Chondrocyte (in vitro differentiated cells): ENCODE measurements around the gene EEF1A2. TPM values are rescaled to one million over a fixed set of nuclear protein-coding genes. Genes with fewer than 3 reads are reported as not detected.

Experiments used
- DNase-seq: peaks from one replicate; pipeline ENCODE4 v3.0.0; 2021; ENCODE audit warnings: mixed read lengths, low spot score
- H3K27ac Mint-ChIP-seq: one replicate; pipeline ENCODE4 v1.8.0; 2021; ENCODE audit warnings: mild to moderate bottlenecking, moderate library complexity, mixed read lengths; ENCODE audit not compliant: unreplicated experiment
- H3K27me3 Mint-ChIP-seq: 2 replicates; pipeline ENCODE4 v1.8.0; 2021; ENCODE audit warnings: low read depth, mixed read lengths
- H3K36me3 Mint-ChIP-seq: 2 replicates; pipeline ENCODE4 v1.8.0; 2021; ENCODE audit warnings: low read depth, mixed read lengths
- H3K4me1 Mint-ChIP-seq: 2 replicates; pipeline ENCODE4 v1.8.0; 2021; ENCODE audit warnings: low read depth, mild to moderate bottlenecking, mixed read lengths
- H3K4me3 Mint-ChIP-seq: one replicate; pipeline ENCODE4 v1.8.0; 2021; ENCODE audit warnings: mild to moderate bottlenecking, moderate library complexity, mixed read lengths; ENCODE audit not compliant: unreplicated experiment
- H3K9me3 Mint-ChIP-seq: 2 replicates; pipeline ENCODE4 v1.8.0; 2021; ENCODE audit warnings: low read depth, mixed read lengths
- total RNA-seq: library from RNA; stranded (reverse); gene quantifications from 3 replicates; pipeline ENCODE4 v1.2.1, GENCODE V29; 2021
- TF ChIP-seq, protein P1 (sequence below): fragments of 200-600 bp; sonication (generic); IDR thresholded peaks from 2 replicates; pipeline ENCODE4 v1.5.0; 2021; ENCODE audit warnings: antibody characterized with exemption, mild to moderate bottlenecking, moderate library complexity

The EEF1A2 gene
- total RNA-seq, 1 donor from 2014 or later, result 5.5 TPM

DNA sequence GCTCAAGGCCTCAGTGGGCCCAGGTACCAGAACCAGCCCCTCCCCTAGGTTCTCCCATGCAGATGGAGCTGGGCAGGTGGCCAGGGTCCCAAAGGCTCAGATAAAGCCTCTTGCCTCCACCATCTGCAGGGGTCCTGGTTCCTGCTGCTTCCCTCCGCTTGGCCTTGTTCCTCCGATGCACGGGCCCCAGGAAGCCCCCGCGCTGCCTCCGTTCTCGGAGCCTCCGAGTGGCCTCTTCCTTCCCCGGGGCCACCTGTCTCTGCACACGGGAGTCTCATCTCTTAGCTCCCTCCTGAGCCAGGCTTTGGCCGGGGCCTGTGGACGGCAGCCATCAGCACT, 40.2 kb upstream of the EEF1A2 start:
- TF ChIP-seq, protein P1, sequence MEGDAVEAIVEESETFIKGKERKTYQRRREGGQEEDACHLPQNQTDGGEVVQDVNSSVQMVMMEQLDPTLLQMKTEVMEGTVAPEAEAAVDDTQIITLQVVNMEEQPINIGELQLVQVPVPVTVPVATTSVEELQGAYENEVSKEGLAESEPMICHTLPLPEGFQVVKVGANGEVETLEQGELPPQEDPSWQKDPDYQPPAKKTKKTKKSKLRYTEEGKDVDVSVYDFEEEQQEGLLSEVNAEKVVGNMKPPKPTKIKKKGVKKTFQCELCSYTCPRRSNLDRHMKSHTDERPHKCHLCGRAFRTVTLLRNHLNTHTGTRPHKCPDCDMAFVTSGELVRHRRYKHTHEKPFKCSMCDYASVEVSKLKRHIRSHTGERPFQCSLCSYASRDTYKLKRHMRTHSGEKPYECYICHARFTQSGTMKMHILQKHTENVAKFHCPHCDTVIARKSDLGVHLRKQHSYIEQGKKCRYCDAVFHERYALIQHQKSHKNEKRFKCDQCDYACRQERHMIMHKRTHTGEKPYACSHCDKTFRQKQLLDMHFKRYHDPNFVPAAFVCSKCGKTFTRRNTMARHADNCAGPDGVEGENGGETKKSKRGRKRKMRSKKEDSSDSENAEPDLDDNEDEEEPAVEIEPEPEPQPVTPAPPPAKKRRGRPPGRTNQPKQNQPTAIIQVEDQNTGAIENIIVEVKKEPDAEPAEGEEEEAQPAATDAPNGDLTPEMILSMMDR, result no peak
- H3K27me3 Mint-ChIP-seq, result no peaks in the 10 kb centered on the region
- H3K9me3 Mint-ChIP-seq, result no peaks in the 10 kb centered on the region
- DNase-seq, result no peak
- H3K4me3 Mint-ChIP-seq, result no peak overlapping the region
- H3K4me1 Mint-ChIP-seq, result peaks cover 10% of the 10 kb centered on the region
- H3K27ac Mint-ChIP-seq, result no peak overlapping the region
- H3K36me3 Mint-ChIP-seq, result no peaks in the 10 kb centered on the region

DNA sequence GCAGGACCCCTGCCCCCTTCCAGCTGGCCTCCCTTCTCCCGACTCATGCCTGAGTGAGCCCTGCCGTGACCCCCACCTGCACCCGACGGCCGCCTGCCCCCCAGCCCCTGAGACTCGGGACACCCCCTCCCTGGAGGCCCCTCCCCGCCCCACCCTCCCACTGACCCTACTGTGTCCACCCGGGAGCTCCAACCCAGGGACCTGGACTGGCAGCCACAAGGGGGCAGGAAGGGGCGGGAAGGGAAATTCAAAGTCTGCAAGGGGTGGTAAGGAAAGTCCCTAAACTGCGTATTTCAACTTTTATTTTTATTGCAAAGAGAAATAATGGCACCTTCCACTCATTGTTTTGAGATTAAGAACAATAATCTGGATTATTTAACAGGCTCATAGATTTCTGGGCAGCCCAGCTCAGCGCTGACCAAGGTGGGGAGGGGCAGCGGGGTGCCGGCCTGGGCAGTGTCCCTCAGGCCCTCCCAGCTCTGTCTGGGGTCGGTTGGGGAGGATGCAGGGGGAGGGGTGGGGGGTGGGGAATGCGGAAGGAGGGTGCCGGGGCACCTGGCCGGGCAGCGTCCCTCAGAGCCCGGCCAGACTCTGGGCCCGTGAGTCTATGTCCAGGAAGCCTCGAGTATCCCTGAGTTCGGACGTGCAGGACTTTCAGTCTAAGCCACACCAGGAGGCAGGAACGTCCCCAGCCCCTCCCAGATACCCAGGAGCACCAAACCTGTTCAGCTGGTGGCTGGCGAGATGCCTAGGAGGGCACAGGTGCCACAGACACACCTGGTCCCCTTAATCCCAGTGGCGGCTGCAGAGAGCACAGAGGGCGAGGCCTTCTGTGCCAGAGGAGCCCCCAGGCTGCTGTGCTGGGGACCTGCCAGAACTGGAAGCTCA, 39.6 kb upstream of the EEF1A2 start:
- H3K4me3 Mint-ChIP-seq, result peak overlapping the region; percentile 35
- H3K27me3 Mint-ChIP-seq, result no peaks in the 10 kb centered on the region
- peaks cover 10% of the 10 kb centered on the region for H3K4me1 Mint-ChIP-seq
- H3K9me3 Mint-ChIP-seq, result no peaks in the 10 kb centered on the region
- TF ChIP-seq, protein P1, result peak; percentile 72
- H3K36me3 Mint-ChIP-seq, result no peaks in the 10 kb centered on the region
- no peak for DNase-seq
- H3K27ac Mint-ChIP-seq, result no peak overlapping the region

DNA sequence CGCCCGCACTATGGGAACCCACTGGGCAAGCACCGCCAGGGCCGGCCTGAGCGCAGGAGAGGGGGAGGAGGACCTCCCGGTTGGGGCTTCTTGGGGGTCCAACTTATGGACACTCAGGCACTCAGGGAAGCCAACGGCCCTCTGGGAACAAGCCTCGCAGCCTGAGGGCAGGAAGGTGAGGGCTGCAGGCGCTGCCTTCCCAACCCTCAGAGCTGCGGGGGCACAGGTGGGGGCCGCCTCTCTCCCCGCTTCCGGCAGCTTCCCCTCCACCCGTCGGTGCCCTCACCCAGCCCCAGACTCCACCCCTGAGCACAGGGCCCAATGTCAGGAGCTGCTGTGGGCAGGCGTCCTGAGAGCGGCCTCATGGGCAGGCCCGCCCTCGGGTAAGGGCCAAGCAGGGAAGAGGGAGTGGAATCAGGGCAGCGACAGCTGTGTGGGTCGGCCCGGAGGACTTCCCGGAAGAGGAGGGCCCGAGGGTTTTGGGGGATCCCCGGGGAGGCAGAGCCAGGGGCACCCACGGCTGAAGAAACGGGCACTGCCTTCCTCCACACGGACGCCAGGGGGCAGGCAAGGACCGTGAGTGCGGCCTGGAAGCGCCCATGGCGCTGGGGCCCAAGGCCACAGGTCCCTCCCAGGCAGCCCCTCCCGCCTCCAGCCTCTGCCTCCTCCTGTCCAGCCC, 38.8 kb upstream of the EEF1A2 start:
- peak overlapping the region; percentile 35 for H3K4me3 Mint-ChIP-seq
- no peaks in the 10 kb centered on the region for H3K27me3 Mint-ChIP-seq
- H3K36me3 Mint-ChIP-seq, result no peaks in the 10 kb centered on the region
- peaks cover 10% of the 10 kb centered on the region for H3K4me1 Mint-ChIP-seq
- no peaks in the 10 kb centered on the region for H3K9me3 Mint-ChIP-seq
- TF ChIP-seq, protein P1, result peak; percentile 100
- no peak overlapping the region for H3K27ac Mint-ChIP-seq
- DNase-seq, result no peak

DNA sequence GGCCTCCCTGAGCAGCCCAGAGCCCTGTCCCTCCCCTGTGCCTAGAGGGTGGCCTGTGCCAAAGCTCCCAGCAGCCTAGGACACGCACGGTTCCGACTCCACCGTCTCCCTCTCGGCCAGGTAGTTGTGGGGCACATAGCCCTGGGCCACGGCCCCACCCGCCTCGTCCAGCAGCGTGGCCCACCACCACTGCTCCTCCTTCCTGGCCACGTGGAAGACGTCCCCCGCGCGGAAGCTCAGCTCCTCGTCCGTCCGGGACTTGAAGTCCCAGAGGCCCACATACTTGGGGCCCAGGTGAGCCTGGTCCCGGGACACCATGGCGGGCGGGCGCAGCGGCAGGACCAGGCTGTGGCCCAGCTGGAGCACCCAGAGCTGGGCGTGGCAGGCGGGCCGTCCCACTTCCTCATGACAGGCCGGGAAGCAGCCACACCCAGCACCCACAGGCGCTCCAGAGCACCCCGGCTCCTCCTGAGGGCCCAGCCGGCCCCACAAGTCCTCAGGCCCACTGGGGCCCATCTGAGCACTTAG, 38.2 kb upstream of the EEF1A2 start, which contains the start of gene PTK6:
TSS of gene PTK6 (minus strand) at position 380 of the 528 bp plus-strand sequence. CDS start at position 318, 62 bp downstream.
- peak within 1 kb of the TSS; percentile 35 for H3K4me3 Mint-ChIP-seq
- no peaks in the 10 kb centered on the region for H3K36me3 Mint-ChIP-seq
- peaks cover 10% of the 10 kb centered on the region for H3K4me1 Mint-ChIP-seq
- H3K27ac Mint-ChIP-seq, result no peak within 1 kb of the TSS
- no peak for DNase-seq
- no peaks in the 10 kb centered on the region for H3K9me3 Mint-ChIP-seq
- TF ChIP-seq, protein P1, result no peak
- no peaks in the 10 kb centered on the region for H3K27me3 Mint-ChIP-seq

DNA sequence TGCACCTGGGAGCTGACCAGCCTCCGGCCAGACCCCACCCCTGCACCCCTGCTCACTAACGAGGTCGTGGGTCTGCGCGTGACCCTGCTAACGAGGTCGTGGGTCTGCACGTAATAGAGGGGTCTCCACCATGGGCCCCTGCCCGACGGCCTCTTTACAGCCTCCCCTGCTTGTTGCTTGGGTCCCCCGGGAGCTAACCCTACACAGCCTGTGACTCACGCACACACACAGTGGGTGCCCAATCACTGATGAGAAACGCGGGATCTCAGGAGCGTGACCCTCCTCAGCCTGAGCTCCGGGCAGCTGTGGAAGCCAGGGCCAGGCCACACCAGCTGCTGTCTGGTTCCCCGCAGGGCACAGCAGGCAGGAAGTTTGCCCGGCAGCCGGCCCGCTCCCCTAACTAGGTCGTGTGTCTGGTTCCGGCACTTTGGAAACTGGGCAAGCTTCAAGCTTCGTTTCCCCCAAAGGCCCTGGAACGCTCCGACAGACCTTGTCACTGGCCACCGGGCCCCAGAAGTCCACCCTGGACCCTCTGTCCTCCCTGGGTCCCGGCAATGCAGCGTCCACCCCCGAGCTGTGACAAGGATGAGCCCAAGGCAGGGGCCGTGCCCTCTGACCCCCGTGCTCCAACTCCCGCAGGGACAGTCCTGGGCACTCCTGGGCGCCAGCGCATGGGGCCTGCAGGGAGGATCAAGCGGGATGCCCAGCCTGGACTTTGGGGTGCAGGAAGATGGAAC, 37.5 kb upstream of the EEF1A2 start:
- no peaks in the 10 kb centered on the region for H3K9me3 Mint-ChIP-seq
- no peak overlapping the region for H3K4me3 Mint-ChIP-seq
- no peak for DNase-seq
- H3K27ac Mint-ChIP-seq, result no peak overlapping the region
- H3K27me3 Mint-ChIP-seq, result no peaks in the 10 kb centered on the region
- no peaks in the 10 kb centered on the region for H3K36me3 Mint-ChIP-seq
- TF ChIP-seq, protein P1, result no peak
- H3K4me1 Mint-ChIP-seq, result peaks cover 10% of the 10 kb centered on the region
